ACHN (cell line): Measurements from ENCODE around the gene FAM53B.

Source experiments
- DNase-seq: peaks from one replicate; pipeline ENCODE4 v3.0.0-alpha.2; 2015
- in situ Hi-C: cut with HindIII; loops from 2 replicates; pipeline ENCODE4 v1.10.0; 2017; ENCODE audit warnings: low sequenced_read_pairs, low pct_ligation_motif_present, low pct_unique_long_range_greater_than_20kb

FAM53B gene

GRCh38 chr10:124630551-124630950 lies 113.6 kb downstream of the FAM53B start:
- DNase-seq, result no peak
- in situ Hi-C loops, result no loop called here

DNA sequence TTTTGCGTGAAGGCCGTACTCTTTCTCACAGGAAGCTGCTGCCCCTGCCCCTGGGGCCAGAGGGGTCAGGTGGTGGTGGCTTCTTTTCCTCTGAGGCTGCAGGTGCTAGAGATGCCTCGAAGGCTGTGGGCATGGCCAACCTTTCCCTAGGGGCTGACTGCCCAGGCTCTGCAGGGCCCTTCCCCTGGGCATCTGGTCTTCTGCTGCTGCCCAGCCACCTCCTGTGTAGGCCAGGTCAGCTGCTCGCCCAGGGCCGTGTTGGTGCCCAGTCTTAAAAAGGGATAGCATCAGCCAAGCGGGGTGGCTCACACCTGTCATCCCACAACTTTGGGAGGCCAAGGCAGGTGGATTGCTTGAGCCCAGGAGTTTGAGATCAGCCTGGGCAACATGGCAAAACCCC lies 114.3 kb downstream of the FAM53B start:
- in situ Hi-C loops, result no loop called here
- no peak for DNase-seq

DNA sequence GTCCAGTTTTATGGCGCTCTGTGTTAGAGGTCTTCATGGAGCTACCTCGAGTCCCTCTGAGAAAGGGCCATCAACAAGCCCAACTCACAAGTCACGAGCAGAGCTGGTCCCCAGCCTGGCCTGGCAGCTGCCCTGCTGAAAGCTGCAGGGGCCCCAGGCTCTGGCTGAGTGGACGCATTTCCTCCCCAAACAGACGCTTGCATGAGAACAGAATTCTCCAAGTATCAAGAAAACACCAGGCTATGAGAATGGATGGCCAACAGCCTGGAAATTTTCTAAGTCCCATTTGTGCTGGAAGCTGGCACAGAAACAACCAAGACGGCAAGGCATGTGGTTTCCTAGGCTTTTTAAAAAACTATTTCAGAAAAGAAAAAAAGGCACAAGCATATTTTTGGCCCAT lies 114.8 kb downstream of the FAM53B start:
- DNase-seq, result no peak
- in situ Hi-C loops, result no loop called here

DNA sequence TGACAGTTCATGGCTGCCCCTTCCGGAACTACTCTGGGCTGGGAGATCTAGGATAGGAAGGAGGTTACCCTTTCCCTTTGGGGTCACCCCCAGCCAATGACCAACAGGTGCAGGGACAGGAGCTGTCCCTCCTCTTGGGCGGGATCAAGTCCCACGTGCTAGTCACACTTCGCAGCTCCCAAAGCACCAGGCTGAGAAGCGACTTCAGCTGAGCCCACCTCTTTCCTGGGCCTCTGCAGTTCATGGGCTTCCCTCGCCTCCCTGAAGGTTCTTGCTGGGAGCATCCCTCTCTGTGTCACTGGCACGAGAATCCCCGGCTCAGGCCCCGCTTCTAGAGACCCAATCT lies 115.5 kb downstream of the FAM53B start:
- in situ Hi-C loops, result no loop called here
- no peak for DNase-seq

DNA sequence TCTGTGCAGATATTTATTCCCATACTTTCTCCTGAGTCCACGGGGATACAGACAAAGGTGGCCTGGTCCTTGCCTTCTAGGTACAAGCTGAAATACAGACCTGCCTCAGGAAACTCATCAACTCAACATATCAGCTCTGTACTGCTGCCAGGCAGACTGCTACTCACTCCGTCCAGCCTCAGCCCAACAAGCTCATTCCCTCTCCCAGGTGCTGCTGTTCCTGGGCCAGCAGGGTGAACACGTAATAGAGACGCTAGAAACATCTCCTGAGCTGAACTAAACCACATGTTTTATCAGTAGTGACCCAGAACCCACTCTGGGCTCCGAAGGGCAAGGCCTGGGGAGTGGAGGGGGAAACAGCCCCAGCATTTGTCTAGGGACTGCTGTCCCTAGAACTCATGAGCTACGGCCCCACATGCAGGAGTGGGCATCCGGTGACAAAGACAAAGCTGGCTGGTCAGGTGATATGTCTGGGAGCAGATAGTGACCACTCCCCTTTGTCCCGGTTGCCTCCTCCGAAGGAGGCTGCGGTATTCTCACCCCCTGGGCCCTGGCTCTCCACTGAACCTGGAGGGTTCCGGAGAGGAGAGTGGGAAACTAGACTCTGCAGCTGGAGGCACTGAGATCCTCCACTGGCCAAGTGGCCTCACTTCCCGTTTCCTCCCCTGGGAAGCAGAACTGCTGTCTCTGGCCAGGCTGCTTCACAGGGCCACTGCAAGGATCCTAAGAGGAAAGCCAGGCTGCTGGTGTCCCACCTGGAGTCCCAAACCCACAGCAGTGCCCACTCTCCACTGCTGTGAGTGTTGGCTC lies 116.1 kb downstream of the FAM53B start:
- DNase-seq, result no peak
- in situ Hi-C loops, result no loop called here

DNA sequence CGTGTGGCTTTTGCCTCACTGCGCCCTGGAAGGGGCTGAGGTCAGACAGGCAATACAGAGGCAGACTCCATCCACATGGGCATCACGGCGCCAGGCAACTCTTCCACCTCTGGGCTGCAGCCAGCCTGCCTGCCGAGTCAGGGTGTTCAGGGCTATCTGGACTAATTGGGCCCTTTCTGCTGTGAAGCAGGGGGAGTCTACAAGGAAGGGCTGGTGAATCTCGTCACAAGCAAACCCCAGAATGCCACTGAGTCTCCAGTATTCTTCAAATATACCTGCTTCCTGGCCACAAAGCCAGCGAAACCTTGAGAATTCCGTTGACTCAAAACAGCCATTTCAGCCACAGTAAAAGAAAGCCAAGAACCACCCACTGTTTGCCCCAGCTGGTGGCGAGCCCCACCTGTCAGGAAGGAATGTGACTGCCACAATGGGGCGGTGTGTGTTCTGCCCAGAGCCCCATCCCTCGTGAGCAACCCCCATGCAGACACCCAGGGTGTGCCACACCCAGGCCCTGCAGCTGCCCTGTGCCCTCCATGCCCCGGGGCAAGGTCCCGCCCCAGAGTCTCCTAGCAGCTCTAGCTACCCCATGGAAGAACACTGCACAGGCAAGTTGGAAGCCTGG lies 117.3 kb downstream of the FAM53B start:
- DNase-seq, result no peak
- in situ Hi-C loops, result no loop called here

GRCh38 chr10:124625831-124626238 lies 118.3 kb downstream of the FAM53B start:
- no peak for DNase-seq
- in situ Hi-C loops, result no loop called here

DNA sequence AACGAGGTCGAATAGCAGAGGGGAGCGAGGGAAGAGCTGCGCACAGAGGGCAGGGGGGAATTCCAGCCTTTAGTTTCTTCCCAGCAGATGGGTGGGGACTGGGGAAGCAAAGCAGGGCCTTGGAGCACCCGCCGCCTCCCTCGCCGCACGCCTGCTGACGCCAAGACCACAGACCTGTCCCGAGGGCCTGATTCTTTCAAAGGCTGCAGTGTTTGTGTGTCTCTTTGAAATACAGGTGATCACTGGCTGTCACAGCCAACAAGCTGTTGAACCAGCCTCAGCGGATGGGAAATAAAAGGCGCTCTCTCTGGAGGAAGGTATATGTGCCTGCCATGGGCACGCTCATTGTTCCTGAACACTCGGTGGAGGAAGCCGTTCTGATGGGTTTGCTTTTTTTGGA lies 119.3 kb downstream of the FAM53B start:
- in situ Hi-C loops, result no loop called here
- DNase-seq, result no peak

- in situ Hi-C loops, result no loop called here
- no peak for DNase-seq
Observed at GRCh38 chr10:124624466-124624865, 119.7 kb downstream of the FAM53B start.

GRCh38 chr10:124624006-124624405 lies 120.2 kb downstream of the FAM53B start:
- in situ Hi-C loops, result no loop called here
- DNase-seq, result no peak

DNA sequence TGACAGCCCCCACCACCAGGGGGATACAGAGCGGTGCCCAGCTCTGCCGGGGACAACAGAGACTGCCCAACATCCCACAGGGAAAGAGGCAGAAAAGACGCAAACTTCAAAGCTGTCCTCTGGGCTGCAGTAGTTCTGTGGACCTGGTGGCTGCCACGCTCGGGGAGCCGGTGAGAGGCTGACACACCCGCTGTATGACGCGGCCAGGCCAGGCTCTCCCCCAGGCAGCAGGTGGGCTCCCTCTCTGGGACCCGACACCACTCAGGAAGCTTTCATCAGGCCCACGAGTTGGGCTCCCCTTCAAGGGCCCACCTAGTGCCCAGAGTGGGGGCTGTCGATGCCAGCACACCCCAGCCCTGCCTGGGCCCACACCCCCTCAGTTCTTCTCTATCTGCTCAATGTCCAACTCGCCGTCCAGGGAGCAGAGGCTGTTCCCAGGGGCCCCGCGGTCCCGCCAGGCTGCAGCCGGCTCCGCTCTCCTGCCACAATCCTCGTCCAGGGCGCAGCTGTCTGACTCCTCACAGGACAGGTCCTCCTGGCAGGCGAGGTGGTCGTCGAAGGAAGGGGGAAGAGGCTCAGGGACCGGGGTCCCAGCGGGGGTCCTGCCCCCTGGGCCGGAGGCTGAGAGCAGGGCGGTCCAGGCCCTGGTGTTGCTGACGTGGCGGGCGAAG lies 121.2 kb downstream of the FAM53B start:
- DNase-seq, result no peak
- in situ Hi-C loops, result no loop called here

GRCh38 chr10:124622158-124622557 lies 122.0 kb downstream of the FAM53B start:
- in situ Hi-C loops, result no loop called here
- no peak for DNase-seq

DNA sequence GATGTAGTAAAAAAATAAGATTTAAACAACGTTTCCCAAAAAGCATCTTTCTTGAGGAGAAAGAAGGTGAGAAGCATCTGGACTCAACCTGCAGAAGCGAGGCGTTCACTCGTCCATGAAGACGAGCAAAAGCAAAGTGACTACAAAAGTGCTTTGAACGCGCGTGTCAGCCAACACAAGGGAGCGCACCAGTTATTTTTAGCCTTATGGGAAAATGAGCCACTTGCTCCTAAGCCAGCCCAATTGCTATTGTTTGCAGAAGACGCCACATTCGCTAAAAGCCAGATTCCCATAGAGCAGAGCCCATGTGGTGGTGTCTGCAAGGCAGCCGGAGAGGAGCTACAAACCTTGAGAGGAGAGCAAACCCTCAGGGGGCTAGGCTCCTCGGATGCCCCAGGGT lies 122.5 kb downstream of the FAM53B start:
- DNase-seq, result no peak
- in situ Hi-C loops, result no loop called here

DNA sequence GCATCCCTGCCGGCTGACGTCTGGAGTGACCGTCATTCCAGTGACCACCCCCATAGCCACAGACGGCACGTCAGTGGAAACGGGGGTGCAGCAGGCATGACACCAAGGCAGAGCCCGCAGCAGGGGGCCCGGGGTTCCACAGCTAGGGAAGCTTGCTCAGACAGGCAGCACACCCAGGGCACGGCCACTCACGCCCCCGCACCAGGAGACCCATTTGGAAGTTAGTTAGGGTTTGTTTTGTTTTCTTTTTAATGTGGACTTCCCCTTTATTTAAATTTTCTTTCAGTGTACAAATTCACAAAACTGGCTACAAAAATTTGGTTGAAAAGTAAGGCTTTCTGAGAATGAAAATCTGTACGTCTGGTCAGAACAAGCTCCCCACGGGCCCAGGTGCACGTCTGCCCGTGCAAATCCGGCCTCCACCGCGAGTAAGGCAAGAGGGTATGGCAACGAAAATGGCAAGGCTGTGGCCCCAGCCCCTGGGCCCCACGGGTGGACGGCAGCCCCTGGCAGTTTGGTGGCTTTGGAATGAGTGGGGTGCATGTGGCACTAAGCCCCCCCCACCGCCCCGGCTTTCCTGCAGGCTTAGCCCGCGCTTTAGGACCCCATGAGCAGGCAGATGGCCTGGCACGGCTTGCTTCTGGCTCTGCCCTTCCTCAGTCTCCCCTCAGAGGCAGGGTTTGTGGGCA lies 124.2 kb downstream of the FAM53B start:
- in situ Hi-C loops, result no loop called here
- no peak for DNase-seq

GRCh38 chr10:124619195-124619594 lies 125.0 kb downstream of the FAM53B start:
- in situ Hi-C loops, result no loop called here
- DNase-seq, result no peak

- no peak for DNase-seq
- in situ Hi-C loops, result no loop called here
Observed at GRCh38 chr10:124618470-124619073, 125.6 kb downstream of the FAM53B start.

- in situ Hi-C loops, result no loop called here
- no peak for DNase-seq
Observed at GRCh38 chr10:124616836-124617130, 127.4 kb downstream of the FAM53B start.

- in situ Hi-C loops, result no loop called here
Observed at GRCh38 chr10:124616040-124616835, 127.9 kb downstream of the FAM53B start.

More at GRCh38 chr10:124616040-124616835, 127.9 kb downstream of the FAM53B start:
- DNase-seq, result no peak
